Tibial nerve (tissue), 3 donors: ENCODE results near the gene PRIM2.
"Not testable (repeated sequence)": the region's sequence is repeated elsewhere in the genome, so short reads cannot be mapped to it uniquely, and the experiment has no call there.

Experiments used
- POLR2A ChIP-seq, 2 donors: fragments of 450-650 bp; IDR thresholded peaks; one replicate each; pipeline ENCODE4 v1.6.1; 2017; ENCODE audit warnings: antibody characterized with exemption in 2 of 2, mild to moderate bottlenecking in 2 of 2, moderate library complexity in 2 of 2
- TF ChIP-seq, protein P1 (sequence below), 5 experiments: fragments of 200-600 bp in 3 of 5; fragments of 450-650 bp in 2 of 5; sonication (generic) in 3 of 5; IDR thresholded peaks; one replicate each; pipeline ENCODE4 v1.5.1; 2016 to 2019; ENCODE audit warnings: antibody characterized with exemption in 5 of 5, mild to moderate bottlenecking in 3 of 5, moderate library complexity in 2 of 5

- TF ChIP-seq, protein P1, sequence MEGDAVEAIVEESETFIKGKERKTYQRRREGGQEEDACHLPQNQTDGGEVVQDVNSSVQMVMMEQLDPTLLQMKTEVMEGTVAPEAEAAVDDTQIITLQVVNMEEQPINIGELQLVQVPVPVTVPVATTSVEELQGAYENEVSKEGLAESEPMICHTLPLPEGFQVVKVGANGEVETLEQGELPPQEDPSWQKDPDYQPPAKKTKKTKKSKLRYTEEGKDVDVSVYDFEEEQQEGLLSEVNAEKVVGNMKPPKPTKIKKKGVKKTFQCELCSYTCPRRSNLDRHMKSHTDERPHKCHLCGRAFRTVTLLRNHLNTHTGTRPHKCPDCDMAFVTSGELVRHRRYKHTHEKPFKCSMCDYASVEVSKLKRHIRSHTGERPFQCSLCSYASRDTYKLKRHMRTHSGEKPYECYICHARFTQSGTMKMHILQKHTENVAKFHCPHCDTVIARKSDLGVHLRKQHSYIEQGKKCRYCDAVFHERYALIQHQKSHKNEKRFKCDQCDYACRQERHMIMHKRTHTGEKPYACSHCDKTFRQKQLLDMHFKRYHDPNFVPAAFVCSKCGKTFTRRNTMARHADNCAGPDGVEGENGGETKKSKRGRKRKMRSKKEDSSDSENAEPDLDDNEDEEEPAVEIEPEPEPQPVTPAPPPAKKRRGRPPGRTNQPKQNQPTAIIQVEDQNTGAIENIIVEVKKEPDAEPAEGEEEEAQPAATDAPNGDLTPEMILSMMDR (IDR thresholded peaks at IDR 0.05): not testable (repeated sequence)
- TF ChIP-seq POLR2A (IDR thresholded peaks at IDR 0.05): not testable (repeated sequence)
These were observed 124.7 kb downstream of the PRIM2 start for GRCh38 chr6:57442133-57442532.
